IPS-18c (cell line): ENCODE results near the gene ASPG.

Experiments
- H3K4me3 ChIP-seq: 2 replicates; pipeline ENCODE4 v1.7.0; 2013; ENCODE audit warnings: low read depth, mild to moderate bottlenecking, low read length, moderate library complexity; ENCODE audit not compliant: insufficient read depth
- H3K9me3 ChIP-seq: one replicate; pipeline ENCODE4 v1.6.1; 2013; ENCODE audit warnings: mild to moderate bottlenecking, low read length, moderate library complexity; ENCODE audit not compliant: control insufficient read depth, insufficient read depth

The ASPG gene

DNA sequence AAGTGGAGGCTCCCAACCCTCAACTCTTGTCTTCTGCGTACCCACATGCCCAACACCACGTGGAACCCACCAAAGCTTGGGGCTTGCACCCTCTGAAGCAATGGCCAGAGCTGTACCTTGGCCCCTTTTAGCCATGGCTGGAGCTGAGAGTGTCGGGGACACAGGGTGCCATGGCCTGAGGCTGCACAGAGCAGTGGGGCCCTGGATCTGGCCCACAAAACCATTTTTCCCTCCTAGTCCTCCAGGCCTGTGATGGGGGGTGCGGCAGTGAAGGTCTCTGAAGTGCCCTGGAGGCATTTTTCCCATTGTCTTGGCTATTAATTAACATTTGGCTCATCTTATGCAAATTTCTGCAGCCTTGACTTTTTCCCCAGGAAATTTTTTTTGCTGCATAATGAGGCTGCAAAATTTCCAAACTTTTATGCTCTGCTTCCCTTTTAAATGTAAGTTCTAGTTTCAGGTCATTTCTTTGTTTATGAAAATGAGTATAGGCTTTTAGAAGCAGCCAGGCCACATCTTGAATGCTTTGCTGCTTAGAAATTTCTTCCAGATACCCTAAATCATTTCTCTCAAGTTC lies 18.7 kb upstream of the ASPG start:
- H3K9me3 ChIP-seq, result peaks cover 15% of the 10 kb centered on the region
- H3K4me3 ChIP-seq, result no peak overlapping the region

GRCh38 chr14:104069541-104069940 lies 16.0 kb upstream of the ASPG start:
- Histone ChIP-seq H3K4me3 (no peak overlapping the region), H3K9me3 (peaks cover 19% of the 10 kb centered on the region)

- H3K4me3 ChIP-seq, result no peak overlapping the region
- peaks cover 9% of the 10 kb centered on the region for H3K9me3 ChIP-seq
Measured at GRCh38 chr14:104072586-104072985, 12.9 kb upstream of the ASPG start.

DNA sequence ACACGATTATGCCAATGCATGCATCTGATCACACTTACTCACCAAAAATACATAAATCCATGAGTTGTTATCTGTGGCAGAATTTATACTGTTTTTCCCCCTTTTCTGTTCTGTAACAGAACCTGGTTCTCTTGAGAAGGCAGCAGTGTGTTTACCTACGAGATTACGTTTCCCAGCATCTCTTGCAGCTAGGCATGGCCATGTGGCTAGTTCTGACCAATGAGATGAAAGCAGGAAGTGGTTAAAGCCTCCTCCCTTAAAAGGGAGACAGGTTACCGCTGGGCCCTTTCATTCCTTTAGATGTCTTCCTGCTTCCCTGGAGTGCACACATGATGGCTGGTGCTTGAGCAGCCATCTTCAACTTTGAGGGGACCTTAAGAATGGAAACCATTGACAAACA lies 11.7 kb upstream of the ASPG start:
- H3K4me3 ChIP-seq, result no peak overlapping the region
- peaks cover 6% of the 10 kb centered on the region for H3K9me3 ChIP-seq

DNA sequence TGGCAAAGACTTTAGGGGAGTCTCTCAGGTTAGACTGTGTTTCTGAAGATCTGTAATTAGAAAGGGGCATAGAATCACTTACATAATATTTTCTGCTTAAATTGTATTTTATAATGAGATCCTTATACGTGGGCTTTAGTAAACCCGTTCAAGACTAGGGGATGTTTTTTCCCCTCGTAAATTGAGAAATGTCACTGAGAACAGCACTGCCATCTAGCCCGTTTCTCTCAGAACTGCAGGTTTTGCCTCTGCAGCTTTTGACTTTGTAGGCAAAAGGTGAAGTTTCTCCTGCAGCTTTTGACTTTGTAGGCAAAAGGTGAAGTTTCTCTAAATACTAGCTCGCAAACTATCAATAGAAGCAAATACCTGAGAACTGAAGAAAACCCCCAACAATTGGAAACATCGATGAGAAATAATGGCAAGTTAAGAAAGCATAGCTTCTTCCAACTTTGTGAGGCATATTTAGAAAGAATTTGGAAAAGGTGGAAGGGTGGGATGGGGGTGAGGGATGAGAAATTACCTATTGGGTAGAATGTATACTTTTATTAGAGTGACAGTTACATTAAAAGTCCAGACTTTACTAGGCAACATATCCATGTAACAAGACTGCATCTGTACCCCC lies 9.9 kb upstream of the ASPG start:
- Histone ChIP-seq H3K9me3 (peaks cover 6% of the 10 kb centered on the region), H3K4me3 (no peak overlapping the region)

DNA sequence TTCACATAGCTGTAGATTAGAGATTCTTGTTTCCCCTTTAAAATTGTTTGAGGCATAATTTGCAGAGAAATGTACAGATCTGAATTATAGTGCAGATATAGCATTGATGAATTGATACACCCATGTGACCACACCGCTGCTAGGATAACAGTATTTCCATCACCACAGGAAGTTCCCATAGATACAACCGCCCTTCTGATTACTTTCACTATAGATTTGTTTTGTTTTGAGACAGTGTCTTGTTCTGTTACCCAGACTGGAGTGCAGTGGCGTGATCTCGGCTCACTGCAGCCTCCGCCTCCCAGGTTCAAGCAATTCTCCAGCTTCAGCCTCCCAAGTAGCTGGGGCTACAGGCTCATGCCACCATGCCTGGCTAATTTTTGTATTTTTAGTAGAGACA lies 8.8 kb upstream of the ASPG start:
- Histone ChIP-seq H3K4me3 (no peak overlapping the region), H3K9me3 (peaks cover 6% of the 10 kb centered on the region)

- no peak overlapping the region for H3K4me3 ChIP-seq
- peaks cover 6% of the 10 kb centered on the region for H3K9me3 ChIP-seq
Measured at GRCh38 chr14:104078031-104078455, 7.5 kb upstream of the ASPG start.

- no peak overlapping the region for H3K4me3 ChIP-seq
- H3K9me3 ChIP-seq, result no peaks in the 10 kb centered on the region
Measured at GRCh38 chr14:104080376-104081260, 4.9 kb upstream of the ASPG start.

DNA sequence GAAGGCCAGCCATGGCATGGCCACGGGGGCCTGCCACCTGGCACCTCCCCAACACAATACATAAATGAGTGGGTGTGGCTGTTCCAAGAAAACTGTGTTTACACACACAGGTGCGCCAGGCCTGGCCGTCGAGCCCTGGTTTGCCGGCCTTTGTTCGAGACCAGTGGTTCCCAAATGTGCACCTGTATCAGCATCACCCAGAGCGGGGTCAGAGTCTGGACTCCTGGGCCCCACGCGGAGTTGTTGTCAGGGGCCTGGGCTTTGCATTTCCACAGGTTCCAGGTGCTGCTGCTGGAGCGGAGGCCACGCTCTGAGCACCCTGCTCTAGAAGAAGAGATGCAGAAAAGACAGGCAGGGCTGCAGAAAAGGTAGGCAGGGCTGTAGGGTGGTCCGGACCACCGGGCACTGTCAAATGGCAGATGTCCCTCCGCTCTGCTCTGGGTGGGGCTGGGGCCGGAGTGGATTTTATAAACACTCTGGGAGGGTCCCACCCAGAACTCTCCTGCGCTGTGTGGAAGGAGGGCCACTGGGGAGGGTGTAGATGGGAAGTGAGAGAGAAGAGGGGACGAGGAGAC lies 4.2 kb upstream of the ASPG start:
- no peak overlapping the region for H3K4me3 ChIP-seq
- no peaks in the 10 kb centered on the region for H3K9me3 ChIP-seq

DNA sequence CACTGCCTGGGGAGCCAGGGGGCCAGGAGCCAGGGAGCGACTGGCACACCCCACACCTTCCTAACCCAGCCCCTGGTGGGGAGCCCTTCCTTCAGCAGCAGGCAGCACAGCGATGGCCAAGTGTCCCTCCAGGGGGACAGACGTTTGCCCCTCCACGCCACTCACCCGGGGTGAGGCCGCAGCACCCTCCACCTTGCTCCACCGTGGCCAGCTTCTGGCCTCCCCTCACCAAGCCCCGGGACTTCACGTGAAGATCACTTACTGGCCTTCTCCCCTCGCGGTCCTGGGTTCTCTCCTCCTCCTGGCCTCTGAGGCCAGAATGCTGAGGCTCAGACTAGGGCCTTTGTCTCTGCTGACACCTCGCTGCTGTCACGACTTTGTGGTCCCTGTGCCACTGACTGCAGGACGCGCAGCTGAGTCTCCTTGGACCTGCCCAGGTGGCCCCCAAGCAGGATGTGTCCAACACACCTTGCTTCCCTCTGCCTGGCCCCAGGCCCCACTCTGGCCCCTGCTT lies 3.5 kb upstream of the ASPG start:
- Histone ChIP-seq H3K9me3 (no peaks in the 10 kb centered on the region), H3K4me3 (no peak overlapping the region)

- H3K9me3 ChIP-seq, result no peaks in the 10 kb centered on the region
- no peak overlapping the region for H3K4me3 ChIP-seq
Measured at GRCh38 chr14:104082807-104083206, 2.7 kb upstream of the ASPG start.

- no peak overlapping the region for H3K4me3 ChIP-seq
Measured at GRCh38 chr14:104084251-104085002, 1.1 kb upstream of the ASPG start.

GRCh38 chr14:104085889-104086201 lies 345 bp downstream of the ASPG start:
- Histone ChIP-seq H3K4me3 (peak overlapping the region; percentile 40; the same call in 1 of the 2 replicates), H3K9me3 (peaks cover 3% of the 10 kb centered on the region)

More at GRCh38 chr14:104084251-104085002, 1.1 kb upstream of the ASPG start:
- H3K9me3 ChIP-seq, result no peaks in the 10 kb centered on the region

DNA sequence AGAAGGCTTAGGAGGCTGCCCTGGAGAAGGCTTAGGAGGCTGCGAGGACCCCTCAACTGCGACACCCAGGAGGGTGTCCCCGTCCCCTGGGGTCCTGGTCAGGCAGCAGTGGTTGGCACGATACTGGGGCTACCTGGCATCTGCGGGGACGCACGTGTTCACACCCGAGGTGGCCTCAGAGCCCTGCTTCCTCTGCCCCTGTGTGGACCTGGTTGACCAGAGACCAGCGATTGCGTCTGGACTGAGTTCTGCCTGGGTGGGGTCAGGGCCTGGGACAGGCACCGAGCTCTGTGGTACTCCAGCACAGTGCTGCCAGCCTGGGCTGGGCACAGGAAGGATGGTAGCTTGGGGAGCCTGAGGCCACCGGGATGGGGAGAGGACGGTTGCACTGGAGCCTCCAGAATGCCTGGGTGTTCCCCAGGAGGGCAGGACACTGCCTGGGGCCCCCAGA lies 735 bp downstream of the ASPG start:
- Histone ChIP-seq H3K9me3 (peaks cover 3% of the 10 kb centered on the region), H3K4me3 (no peak overlapping the region; the same call in 1 of the 2 replicates)

DNA sequence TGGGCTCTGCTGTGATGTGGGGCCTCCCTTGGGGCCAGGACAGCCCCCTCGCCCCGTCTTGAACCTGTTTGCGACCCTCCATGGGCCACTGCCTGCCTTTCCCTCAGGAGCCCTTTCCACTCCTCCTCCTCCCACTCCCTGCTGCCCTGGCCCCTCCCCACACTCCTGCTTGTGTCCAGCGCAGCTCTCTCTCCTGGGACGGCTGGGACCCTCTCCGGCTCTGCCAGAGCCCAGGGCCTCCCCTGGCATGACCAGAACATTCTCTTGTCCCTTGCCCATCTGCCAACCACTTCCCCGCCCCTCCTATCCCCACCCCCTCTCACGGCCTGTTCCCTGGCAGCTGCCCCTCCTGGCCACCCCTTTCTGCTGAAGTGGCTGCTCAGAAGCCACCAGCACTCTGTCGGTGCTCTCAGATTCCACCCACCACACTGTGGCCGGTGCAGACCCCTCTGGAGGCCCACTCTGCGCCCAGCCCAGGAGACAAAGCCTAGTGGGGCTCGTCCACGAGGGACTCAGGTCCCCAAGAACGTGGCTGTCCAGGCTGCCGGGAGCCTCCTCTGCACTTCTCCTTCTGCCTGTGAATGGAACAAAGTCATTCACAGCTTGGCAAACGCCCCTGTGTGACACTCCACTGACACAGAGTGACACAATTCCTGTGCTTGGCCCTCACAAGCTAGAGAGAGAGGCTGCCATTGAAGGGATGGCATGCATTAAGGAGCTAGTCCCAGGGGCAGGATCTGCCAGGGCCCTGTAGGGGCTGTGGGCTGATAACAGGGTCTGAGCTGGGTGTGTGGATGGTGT lies 1.4 kb downstream of the ASPG start:
- H3K4me3 ChIP-seq, result no peak overlapping the region
- peaks cover 3% of the 10 kb centered on the region for H3K9me3 ChIP-seq

DNA sequence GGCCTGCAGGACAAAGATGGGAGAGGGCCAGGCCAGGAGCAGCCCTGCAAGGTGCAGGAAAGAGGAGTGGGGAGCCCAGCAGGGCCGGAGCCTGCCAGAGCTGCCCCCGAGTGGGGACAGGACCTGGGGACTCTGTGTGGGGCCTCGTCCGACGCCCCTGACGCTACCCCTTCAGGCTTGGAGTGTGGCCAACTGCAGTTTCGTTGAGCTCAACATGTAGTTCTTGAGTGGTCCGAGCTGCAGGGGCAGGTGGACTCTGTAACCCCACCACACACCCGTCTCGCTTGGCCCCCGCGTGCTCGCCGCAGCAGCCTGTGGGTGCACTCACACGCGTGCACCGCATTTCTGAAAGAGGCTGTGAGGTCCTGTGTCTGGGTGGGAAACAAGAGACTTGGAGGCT lies 2.0 kb downstream of the ASPG start:
- H3K9me3 ChIP-seq, result peaks cover 3% of the 10 kb centered on the region

More for the DNA sequence above, 2.0 kb downstream of the ASPG start:
- no peak overlapping the region for H3K4me3 ChIP-seq
